Left renal pelvis (tissue), 4 donors: ENCODE data around the gene PBX3. TPM values are rescaled to one million over a fixed set of nuclear protein-coding genes. Genes with fewer than 3 reads are reported as not detected.

Experiments
- DNase-seq, 4 donors: peaks; one replicate each; pipeline ENCODE4 v3.0.0-alpha.2; 2013; ENCODE audit warnings: low read depth in 4 of 4, low spot score in 3 of 4
- polyA plus RNA-seq, 4 donors: library from polyadenylated mRNA; unstranded; fragments of 120-200 nt; gene quantifications; one replicate each; pipeline ENCODE4 v1.2.1, GENCODE V29; 2013; ENCODE audit not compliant: insufficient read length in 4 of 4

Gene PBX3
- polyA plus RNA-seq, 4 donors: 23.1 to 35.0 (median 27.4) TPM

DNA sequence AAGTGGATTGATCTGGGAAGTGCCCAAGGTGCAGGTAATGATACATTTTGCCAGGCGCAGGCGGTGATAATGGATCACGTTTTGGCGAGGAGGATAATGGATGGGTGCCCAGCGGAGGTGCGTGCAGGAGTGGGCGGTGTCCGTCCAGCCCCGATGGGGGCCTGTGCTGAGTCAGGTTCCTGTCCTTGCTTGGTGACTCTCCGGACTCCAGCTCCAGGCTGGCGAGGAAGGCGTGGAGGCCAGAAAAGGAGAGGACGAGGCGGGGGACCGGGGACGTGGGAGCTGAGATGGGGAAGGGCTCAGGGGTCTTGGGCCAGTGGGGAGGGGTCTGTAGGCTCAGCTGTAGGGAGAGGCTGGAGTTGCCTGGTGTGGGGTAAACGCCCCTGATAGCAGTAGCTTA, 268.3 kb downstream of the PBX3 start:
- no peak for DNase-seq

- no peak for DNase-seq
These were observed 269.6 kb downstream of the PBX3 start for GRCh38 chr9:126016579-126017290.

Other genes starting within 250 kb of the PBX3 start
- 10 to 100 TPM; 68.0 to 87.6 (median 72.8) TPM for gene MAPKAP1, start 40.2 kb upstream of the PBX3 start, polyA plus RNA-seq